Neural progenitor cell (in vitro differentiated cells): Measurements from ENCODE around the gene REG4. TPM values are rescaled to one million over a fixed set of nuclear protein-coding genes. Genes with fewer than 3 reads are reported as not detected.
"Not testable (repeated sequence)": the region's sequence is repeated elsewhere in the genome, so short reads cannot be mapped to it uniquely, and the experiment has no call there.

ENCODE experiments used
- DNase-seq: peaks from one replicate; pipeline ENCODE4 v3.0.0-alpha.2; 2016; ENCODE audit warnings: low spot score
- H2AFZ ChIP-seq: fragments of 200-600 bp; sonication (generic); replicated peaks from 2 replicates; pipeline ENCODE4 v1.6.1; 2016; ENCODE audit warnings: antibody characterized with exemption
- H3F3A ChIP-seq: fragments of 200-600 bp; sonication (generic); 2 replicates; pipeline ENCODE4 v1.6.1; 2016; ENCODE audit warnings: antibody characterized with exemption, low read depth
- H3K27ac ChIP-seq: fragments of 200-600 bp; sonication (generic); 2 replicates; pipeline ENCODE4 v1.5.1; 2016; ENCODE audit warnings: mild to moderate bottlenecking
- H3K27me3 ChIP-seq: fragments of 200-600 bp; sonication (generic); 2 replicates; pipeline ENCODE4 v1.6.1; 2016; ENCODE audit warnings: mild to moderate bottlenecking, moderate library complexity
- H3K36me3 ChIP-seq: fragments of 200-600 bp; sonication (generic); 2 replicates; pipeline ENCODE4 v1.5.1; 2016
- H3K4me1 ChIP-seq: fragments of 200-600 bp; sonication (generic); 2 replicates; pipeline ENCODE4 v1.6.1; 2016; ENCODE audit warnings: mixed run types
- H3K4me2 ChIP-seq: fragments of 200-600 bp; sonication (generic); 2 replicates; pipeline ENCODE4 v1.6.1; 2016
- H3K4me3 ChIP-seq: fragments of 200-600 bp; sonication (generic); 2 replicates; pipeline ENCODE4 v1.5.1; 2016
- H3K79me2 ChIP-seq: fragments of 200-600 bp; sonication (generic); 2 replicates; pipeline ENCODE4 v1.6.1; 2016; ENCODE audit warnings: low read depth
- H3K9ac ChIP-seq: fragments of 200-600 bp; sonication (generic); 2 replicates; pipeline ENCODE4 v1.6.1; 2016
- H3K9me3 ChIP-seq: fragments of 200-600 bp; sonication (generic); 2 replicates; pipeline ENCODE4 v1.5.1; 2016; ENCODE audit warnings: low read depth
- H4K20me1 ChIP-seq: fragments of 200-600 bp; sonication (generic); 2 replicates; pipeline ENCODE4 v1.6.1; 2016; ENCODE audit warnings: low read depth
- H3K27ac Mint-ChIP-seq: 3 replicates; pipeline ENCODE4 v1.8.0; 2021; ENCODE audit warnings: mixed read lengths
- H3K27me3 Mint-ChIP-seq: 2 replicates; pipeline ENCODE4 v1.8.0; 2022; ENCODE audit warnings: low read depth, mild to moderate bottlenecking, inconsistent platforms, moderate library complexity, mixed read lengths; ENCODE audit not compliant: insufficient read depth
- H3K36me3 Mint-ChIP-seq: 3 replicates; pipeline ENCODE4 v1.8.0; 2021; ENCODE audit warnings: mixed read lengths
- H3K4me1 Mint-ChIP-seq: 3 replicates; pipeline ENCODE4 v1.8.0; 2021; ENCODE audit warnings: mixed read lengths
- H3K4me3 Mint-ChIP-seq: 3 replicates; pipeline ENCODE4 v1.8.0; 2021; ENCODE audit warnings: mild to moderate bottlenecking, moderate library complexity, mixed read lengths
- H3K9me3 Mint-ChIP-seq: 3 replicates; pipeline ENCODE4 v1.8.0; 2020; ENCODE audit warnings: mixed read lengths
- CTCF ChIP-seq: fragments of 200-600 bp; sonication (generic); IDR thresholded peaks from 2 replicates; pipeline ENCODE4 v1.5.1; 2017; ENCODE audit warnings: antibody characterized with exemption, mild to moderate bottlenecking
- EZH2 ChIP-seq: fragments of 200-600 bp; sonication (generic); IDR thresholded peaks from 2 replicates; pipeline ENCODE4 v1.6.1; 2017; ENCODE audit warnings: antibody characterized with exemption, mild to moderate bottlenecking, moderate library complexity
- EZH2phosphoT487 ChIP-seq: fragments of 200-600 bp; sonication (generic); IDR thresholded peaks from 2 replicates; pipeline ENCODE4 v1.6.1; 2017; ENCODE audit warnings: antibody characterized with exemption
- total RNA-seq: library from RNA; depleted of rRNA; stranded (reverse); fragments of >200 nt; gene quantifications from 2 replicates; pipeline ENCODE4 v1.2.3, GENCODE V29; 2015; ENCODE audit warnings: low replicate concordance

Gene REG4
- total RNA-seq, 1 donor from 2014 or later, result not detected

- no peak overlapping the region for H3K4me2 ChIP-seq
- H3K4me1 Mint-ChIP-seq, result peaks cover 34% of the 10 kb centered on the region
Observed at GRCh38 chr1:119787776-119788175, 23.5 kb downstream of the REG4 start.

GRCh38 chr1:119786473-119787050, 24.7 kb downstream of the REG4 start:
- not testable (repeated sequence) for H2AFZ ChIP-seq, H3K36me3 Mint-ChIP-seq, H3K9me3 ChIP-seq, H3K27me3 Mint-ChIP-seq, H3F3A ChIP-seq, H3K27ac Mint-ChIP-seq, H3K79me2 ChIP-seq, H3K4me2 ChIP-seq, H3K27ac ChIP-seq, H3K4me3 ChIP-seq, DNase-seq, H3K27me3 ChIP-seq, H4K20me1 ChIP-seq, H3K9me3 Mint-ChIP-seq, H3K9ac ChIP-seq, H3K36me3 ChIP-seq, H3K4me3 Mint-ChIP-seq
- H3K4me1 ChIP-seq, result peaks cover 22% of the 10 kb centered on the region
- peaks cover 41% of the 10 kb centered on the region for H3K4me1 Mint-ChIP-seq

More at GRCh38 chr1:119787776-119788175, 23.5 kb downstream of the REG4 start:
- H4K20me1 ChIP-seq, result no peaks in the 10 kb centered on the region
- H3K4me3 ChIP-seq, result no peak overlapping the region
- peaks cover 2% of the 10 kb centered on the region for H3K9me3 Mint-ChIP-seq
- H3F3A ChIP-seq, result no peaks in the 10 kb centered on the region
- H3K27me3 ChIP-seq, result no peaks in the 10 kb centered on the region
- H3K4me1 ChIP-seq, result peaks cover 20% of the 10 kb centered on the region
- no peak overlapping the region for H3K4me3 Mint-ChIP-seq
- H3K27ac ChIP-seq, result no peak overlapping the region
- H3K27me3 Mint-ChIP-seq, result no peaks in the 10 kb centered on the region
- H3K27ac Mint-ChIP-seq, result no peak overlapping the region
- no peaks in the 10 kb centered on the region for H3K9me3 ChIP-seq
- H3K36me3 Mint-ChIP-seq, result no peaks in the 10 kb centered on the region
- H3K9ac ChIP-seq, result no peak overlapping the region
- H3K36me3 ChIP-seq, result no peaks in the 10 kb centered on the region
- no peak overlapping the region for H2AFZ ChIP-seq
- H3K79me2 ChIP-seq, result no peaks in the 10 kb centered on the region
- DNase-seq, result no peak
- TF ChIP-seq EZH2 (no peak), EZH2phosphoT487 (no peak), CTCF (no peak)

GRCh38 chr1:119786046-119786445, 25.2 kb downstream of the REG4 start:
- H3K79me2 ChIP-seq, H3K27ac ChIP-seq, DNase-seq, H3K9ac ChIP-seq, H3K27ac Mint-ChIP-seq, H3K9me3 ChIP-seq, H4K20me1 ChIP-seq, H2AFZ ChIP-seq, H3K36me3 ChIP-seq, H3K9me3 Mint-ChIP-seq, H3K36me3 Mint-ChIP-seq, H3K27me3 ChIP-seq, H3F3A ChIP-seq, H3K4me2 ChIP-seq, H3K27me3 Mint-ChIP-seq, H3K4me3 ChIP-seq, H3K4me3 Mint-ChIP-seq: not testable (repeated sequence)
- H3K4me1 ChIP-seq, result peaks cover 21% of the 10 kb centered on the region
- peaks cover 39% of the 10 kb centered on the region for H3K4me1 Mint-ChIP-seq

- no peak for DNase-seq
- Histone ChIP-seq H3K36me3 (no peaks in the 10 kb centered on the region), H3K4me2 (no peak overlapping the region), H3K4me3 (no peak overlapping the region), H3K9me3 (no peaks in the 10 kb centered on the region), H4K20me1 (no peaks in the 10 kb centered on the region), H3K4me1 (peaks cover 20% of the 10 kb centered on the region), H2AFZ (no peak overlapping the region), H3K79me2 (no peaks in the 10 kb centered on the region), H3K27ac (no peak overlapping the region), H3K27me3 (no peaks in the 10 kb centered on the region), H3F3A (no peaks in the 10 kb centered on the region), H3K9ac (no peak overlapping the region)
- TF ChIP-seq EZH2phosphoT487, result no peak
- no peak for TF ChIP-seq EZH2
- TF ChIP-seq CTCF, result no peak
- H3K4me1 Mint-ChIP-seq, result peaks cover 35% of the 10 kb centered on the region
- no peak overlapping the region for H3K4me3 Mint-ChIP-seq
- no peak overlapping the region for H3K27ac Mint-ChIP-seq
- no peaks in the 10 kb centered on the region for H3K36me3 Mint-ChIP-seq
- H3K9me3 Mint-ChIP-seq, result peaks cover 2% of the 10 kb centered on the region
- no peaks in the 10 kb centered on the region for H3K27me3 Mint-ChIP-seq
Observed at GRCh38 chr1:119784191-119784781, 27.0 kb downstream of the REG4 start.
